AG08395 (cell line): ENCODE data around the gene PSMD11.

ENCODE experiments used
- DNase-seq: peaks from one replicate; pipeline ENCODE4 v3.0.0; 2012; ENCODE audit warnings: mixed read lengths, low spot score

PSMD11 gene

DNA sequence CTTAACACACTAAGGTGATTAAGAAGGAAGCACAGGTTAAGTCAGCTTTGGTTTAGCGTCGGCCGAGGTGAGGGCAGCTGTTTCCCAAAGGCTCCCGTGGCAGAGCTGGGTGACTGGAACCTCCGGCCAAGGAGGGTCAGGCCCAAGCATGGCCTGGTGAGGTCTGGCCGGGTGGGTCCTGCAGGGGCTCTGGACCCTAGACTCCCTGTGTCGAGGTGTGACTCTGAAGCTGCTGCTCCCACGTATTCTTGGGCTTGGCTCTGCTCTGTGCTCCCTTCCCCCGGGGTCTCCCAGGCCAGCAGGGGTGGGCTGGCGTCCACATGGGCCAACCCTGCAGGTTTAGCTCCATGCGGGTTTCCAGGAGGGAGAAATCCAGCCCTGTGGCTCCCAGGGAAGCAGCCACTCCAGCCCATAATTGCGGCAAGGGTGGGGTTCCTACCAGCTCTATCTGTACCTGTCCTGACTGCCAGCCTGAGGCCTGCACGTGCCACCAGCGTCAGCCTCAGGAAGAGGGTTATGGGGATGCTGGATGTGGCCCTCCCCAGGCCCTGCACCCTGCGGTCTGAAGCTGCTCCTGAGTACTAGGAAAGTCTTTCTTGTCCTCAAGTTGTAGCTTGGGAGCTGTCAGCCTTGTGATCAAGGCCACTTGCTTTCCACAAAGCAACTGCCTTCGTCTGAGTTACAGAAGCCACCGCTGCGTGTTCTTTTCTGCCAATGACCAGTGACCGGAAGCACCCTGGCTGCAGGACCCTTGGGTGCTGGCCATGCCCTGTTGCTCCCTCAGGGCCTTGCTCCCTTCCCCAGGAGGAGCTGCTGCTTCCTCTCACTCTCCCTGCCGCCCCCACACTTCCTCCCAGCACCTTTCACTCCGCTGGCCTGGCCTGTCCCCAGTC lies 47.3 kb downstream of the PSMD11 start:
- no peak for DNase-seq

DNA sequence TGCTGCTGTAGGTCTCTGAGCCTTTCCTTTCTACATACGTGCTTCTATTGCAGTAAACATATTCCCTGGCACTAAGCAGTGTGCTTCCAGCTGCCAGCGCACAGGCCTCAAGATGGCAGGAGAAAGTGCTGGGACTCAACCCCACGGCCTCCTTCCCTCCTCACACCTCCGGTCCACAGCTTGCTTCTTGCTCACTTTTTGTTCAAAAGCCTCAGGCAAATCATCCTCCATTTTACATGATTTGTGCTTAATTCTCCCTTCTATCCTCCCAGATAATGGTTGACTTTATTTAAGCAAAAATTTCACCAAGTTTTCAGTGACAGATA lies 47.9 kb downstream of the PSMD11 start:
- no peak for DNase-seq

DNA sequence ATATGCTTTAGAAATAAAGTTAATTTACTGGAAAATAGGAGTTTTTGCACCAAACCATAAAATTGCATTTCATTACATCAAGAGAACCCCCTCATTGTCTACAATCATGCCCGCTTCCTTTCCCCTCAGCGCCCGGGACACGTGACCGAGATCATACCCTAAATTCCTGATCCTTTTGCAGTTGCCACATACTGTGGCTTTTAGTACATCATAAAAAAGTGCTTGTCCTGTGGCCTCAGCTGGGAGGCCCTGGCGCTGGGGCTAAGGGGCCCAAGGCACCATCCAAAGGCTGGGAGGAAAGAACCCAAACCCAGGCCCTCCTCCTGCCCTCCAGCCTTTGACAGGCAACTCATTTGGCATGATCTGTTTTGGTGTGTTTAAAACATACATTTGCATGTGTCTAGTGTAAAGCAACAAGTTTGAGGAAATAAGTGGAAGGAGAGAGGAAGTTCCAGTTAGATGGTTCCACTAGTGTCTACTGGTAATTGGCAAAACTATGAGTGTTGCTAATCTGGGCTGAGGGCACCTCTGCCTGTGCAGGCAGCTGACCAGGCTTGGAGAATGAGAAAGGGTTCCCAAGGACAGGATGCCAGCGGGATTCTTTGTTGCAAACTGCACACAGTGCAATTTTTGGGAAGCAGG lies 48.5 kb downstream of the PSMD11 start:
- DNase-seq: no peak

DNA sequence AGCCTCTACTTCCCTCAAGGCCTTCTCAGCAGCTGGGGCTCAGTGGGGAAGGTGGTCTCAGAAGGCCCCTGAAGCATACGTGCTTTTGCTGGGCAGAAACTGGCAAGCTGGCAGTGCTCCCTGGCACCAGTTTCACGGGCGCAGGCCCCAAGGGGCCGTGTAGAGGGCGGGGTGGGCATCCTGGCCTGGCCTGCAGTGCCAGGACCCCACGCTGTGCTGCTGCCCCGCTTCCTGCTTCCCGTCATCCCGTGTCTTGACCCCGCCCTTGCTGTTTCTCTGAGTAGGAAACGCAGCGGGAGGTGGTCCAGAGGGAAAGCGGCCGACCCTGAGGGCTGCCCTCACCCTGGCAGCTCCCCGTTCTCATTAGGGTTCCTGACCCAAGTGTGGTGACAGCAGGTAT lies 49.3 kb downstream of the PSMD11 start:
- DNase-seq: no peak

DNA sequence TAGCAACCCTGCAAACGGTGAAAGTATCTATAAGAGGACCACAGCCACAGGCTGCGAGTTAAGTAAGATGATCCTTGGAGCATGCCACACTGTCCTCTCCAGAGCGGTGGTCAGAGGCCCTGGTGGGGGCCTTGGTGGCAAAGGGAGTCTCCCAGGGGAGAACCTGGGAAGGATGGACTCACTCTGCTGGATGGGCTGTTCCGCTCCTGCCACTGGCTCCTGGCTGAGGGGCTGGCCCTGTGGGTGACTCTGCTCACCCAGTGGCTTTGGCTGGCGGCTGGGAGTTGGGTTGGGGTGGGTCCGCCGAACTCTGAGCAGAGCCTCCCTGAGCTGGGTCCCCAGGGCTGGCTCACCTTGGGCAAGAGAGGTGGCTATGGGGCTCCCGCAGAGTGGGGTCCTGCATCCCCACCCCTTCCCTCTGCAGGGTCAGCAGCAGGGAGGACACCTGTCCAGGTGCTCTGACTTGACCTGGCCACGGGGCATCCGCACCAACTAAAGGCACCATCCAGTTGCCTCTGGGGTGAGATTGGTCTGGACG lies 49.7 kb downstream of the PSMD11 start:
- DNase-seq: no peak

DNA sequence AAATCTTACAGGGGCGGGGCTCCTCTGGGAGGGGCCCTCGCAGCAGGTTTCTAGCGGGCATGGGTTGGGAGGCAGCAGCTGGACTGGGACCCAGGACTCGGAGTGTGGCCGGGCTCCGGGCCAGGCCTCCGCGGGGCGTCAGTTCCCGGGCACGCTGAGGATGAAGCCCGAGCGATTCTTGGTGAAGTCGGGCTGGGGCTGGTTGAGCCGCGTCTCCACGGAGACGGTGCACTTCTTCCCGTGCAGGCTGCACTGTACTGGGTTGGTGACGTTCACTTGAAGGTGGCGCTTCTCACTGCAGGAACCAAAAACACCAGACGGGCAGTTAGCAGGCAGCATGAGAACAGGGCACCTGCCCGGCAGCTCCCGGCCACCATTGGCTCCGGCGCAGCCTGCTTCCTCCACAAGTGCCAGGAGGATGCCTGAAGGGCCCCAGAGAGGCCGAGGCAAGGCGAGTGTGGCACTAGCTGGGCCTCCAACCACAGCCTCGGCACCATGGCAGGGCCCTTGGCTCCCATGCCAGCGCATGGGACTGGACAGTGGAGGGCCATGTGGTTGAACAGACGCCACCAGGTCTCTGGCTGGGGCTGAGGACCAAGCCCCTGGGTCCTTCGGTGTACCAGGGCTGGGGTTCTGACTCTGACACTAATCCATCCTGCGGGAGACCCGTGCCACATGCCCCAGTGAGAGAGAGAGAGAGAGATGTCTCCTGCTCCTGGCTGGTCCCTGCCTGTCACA lies 50.5 kb downstream of the PSMD11 start:
- no peak for DNase-seq

DNA sequence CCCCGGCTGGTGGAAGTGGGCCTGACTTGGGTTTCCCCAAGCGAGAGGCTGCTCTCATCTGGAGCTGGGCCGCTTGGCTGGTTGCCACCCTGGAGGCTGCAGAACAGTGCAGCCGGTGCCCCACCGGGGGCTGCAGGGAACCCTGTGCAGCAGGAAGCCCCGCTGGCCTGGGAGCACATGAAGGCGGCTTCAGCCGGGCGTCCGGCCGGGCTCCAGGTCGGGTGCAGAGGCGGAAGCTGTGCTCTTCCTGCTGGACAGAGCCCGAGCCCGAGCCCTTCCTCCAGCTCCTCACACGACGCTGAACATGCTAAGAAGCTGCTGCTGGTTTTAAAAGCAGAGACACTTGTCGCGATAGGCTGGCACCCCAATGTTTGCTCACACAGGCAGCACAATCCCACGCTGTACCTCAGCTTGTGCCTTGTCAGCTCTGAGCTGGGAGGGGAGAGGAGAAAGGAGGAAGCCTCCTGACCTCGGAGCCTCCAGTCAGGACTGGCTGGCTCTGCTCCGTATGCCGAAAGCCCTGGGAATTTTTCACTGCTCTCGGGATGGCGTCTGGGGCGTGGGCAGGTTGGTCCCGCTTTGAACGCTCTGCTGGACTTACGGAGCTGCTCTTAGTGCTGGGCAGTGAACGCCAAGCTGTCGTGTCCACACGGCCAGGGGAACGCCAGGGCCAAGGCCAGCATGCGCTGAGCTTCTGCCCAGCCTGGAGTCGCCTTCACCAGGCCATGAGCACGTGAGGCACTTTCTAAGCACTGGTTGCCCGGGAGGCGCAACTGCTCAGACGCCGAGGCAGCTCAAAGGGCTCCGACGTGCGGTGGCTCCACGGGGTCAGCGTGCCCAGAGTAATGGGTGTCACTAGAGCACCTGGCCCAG lies 51.3 kb downstream of the PSMD11 start:
- peak; percentile 24 for DNase-seq

DNA sequence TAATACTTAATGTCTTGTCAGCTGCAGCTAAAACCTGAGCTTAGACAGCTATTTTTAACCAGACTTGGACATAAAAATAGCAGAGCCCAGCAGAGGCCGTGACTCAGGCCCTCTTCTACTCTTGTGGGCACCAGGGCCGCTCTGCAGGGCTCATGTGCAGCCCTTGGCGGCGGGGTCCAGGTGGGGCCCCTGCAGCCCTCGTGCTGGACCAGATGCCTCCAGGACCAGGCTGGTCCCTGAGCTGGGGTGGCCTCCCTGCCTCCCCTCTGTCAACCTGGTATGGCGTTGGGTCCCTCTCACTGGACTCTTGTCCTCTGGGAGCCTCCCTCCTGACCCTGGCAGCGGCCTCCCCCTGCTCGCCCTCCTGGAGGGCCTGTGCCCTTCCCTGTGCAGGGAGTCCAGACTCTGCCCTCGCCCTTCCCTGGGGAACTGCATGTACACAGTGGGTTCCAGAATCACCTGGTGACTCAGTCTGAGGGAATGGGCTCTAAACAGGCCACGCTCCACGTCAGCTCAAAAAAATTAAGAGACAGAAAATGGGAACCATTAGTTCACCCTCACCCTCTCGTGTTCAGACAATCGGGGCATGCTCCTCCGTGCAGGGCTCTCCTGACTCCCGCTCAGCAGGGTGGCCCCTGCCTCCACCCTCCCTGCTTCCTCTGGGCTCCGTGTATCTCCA lies 52.2 kb downstream of the PSMD11 start:
- peak; percentile 68 for DNase-seq

DNA sequence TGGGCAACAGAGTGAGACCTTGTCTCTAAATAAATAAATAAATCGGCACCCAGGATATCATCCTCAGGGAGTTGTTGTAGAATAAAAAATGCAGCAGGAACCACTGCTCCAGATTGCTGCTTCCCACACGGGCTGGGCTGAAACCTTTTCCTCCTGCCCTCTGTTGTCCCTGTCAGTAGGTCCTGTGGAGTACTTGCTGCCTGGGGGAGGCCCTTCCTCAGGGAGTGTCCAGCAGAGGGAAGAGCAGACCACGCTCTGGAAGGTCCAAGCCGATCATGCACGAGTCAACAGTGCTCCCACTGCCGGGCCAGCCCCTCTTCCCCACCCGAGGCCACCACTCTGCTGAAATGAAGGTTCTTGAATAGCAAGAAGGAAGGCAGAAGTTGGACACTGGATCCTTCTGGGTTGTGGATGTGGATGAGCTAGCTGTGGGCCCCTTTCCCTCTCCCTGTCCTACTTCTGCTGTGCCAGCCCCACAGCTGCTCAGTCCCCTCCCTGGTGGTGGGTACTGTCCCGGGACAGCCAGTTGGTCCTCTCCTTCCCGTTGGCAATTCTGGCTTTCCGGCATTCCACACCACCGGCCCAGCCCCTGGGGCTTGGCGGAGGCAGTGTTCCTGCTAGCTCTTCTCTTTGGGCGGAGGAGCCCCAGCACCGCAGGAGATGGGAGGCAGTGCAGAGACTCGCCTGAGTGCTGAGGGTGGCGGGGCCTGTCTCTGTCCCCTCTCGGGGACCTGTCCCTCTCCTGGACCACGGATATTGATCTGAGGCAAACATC lies 53.3 kb downstream of the PSMD11 start:
- peak; percentile 19 for DNase-seq

DNA sequence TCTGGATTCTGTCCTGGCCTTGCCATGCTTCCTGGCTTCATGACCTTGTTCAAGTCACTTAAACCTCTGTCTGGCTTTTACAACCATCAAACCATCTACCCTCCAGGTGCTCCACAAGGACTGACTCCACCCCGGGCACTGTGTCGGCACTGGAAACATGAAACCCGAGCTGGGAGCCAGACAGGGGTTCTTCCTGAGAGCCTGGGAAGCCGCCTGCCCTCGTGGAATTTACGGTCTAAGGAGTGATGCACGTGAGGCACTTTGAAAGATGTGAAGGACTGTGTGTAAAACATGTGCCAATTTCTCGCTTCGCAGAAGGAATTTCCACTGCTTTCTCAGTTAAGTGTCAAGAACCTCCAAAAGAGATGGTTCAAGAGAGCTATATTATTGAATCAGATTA lies 54.1 kb downstream of the PSMD11 start:
- no peak for DNase-seq

DNA sequence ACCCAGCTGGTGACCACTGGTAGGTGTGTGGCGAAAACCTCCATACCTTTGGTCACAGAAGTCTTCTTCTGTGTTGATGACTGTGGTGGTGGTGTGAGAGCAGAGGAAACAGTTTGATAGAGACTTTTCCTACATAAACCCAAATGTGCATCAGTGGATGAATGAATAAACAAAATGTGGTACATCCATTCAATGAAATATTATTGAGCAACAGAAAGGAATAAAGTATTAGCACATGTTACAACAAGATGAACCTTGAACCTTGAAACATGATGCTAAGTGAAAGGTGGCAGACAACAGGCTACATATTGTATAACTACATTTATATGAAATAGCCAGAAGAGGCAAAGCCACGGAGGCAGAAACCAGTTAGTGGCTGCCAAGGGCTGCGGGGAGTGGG lies 57.7 kb downstream of the PSMD11 start:
- DNase-seq: no peak

DNA sequence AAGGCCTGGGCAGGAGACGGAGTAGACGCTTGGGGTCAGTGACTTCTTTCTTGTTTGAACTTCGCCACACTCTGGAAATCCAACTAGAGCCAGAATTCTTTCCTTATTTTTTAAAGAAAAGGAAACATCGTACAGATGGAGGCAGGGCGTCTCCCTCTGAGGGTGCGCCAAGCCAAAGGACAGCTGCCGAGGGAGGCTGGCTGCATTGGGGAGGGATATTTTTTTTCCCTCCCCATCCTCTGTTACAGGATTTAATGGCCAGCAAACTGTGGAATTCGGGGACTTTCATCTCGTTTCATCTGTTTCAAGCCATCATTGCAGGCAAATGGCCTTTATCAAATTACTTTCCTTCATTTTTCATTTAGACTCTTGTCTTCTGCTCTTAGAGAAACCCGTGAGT lies 58.4 kb downstream of the PSMD11 start:
- DNase-seq: no peak

DNA sequence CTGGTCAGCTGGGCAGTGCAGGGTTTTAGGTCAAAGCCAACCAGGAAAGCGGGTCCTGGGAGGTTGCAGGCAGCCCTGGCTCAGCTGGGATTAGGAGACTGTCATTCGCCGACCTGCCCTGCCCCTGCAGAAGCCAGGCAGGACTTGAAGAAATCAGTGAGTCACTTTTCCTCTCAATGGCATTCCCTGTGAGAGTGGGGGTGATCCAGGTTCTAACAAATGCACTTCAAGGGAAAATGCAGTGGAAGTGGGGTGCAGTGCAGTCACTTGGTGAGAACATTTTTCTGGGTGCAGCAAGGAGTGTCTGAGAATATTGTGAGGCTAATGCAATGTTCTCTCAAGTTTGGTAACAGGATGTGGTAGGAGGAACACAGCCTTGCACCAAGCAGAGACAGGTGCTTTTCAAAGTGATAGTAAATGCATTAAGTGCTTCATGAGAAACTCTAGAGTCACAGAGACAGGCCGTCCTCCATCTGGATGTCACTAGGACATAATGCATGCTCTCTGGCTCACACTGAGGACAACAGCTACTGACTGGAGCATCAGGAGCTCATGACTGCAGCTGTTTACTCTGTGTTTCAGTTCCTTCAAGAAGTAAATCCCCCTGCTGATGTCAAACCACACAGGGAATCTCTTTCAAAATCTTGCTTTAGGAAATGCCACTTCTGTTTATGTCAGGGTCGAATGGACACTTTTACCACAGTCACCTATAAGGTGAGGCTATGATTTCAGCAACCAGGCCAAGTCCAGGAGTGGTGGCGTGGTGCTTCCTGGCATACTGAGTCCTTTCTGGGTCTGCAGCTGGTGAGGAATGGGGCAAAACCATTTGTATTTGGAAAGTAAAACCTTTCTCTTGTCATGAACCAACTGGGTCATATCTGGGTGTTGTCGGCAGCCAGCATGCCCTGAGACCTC lies 59.2 kb downstream of the PSMD11 start:
- DNase-seq: peak; percentile 27

DNA sequence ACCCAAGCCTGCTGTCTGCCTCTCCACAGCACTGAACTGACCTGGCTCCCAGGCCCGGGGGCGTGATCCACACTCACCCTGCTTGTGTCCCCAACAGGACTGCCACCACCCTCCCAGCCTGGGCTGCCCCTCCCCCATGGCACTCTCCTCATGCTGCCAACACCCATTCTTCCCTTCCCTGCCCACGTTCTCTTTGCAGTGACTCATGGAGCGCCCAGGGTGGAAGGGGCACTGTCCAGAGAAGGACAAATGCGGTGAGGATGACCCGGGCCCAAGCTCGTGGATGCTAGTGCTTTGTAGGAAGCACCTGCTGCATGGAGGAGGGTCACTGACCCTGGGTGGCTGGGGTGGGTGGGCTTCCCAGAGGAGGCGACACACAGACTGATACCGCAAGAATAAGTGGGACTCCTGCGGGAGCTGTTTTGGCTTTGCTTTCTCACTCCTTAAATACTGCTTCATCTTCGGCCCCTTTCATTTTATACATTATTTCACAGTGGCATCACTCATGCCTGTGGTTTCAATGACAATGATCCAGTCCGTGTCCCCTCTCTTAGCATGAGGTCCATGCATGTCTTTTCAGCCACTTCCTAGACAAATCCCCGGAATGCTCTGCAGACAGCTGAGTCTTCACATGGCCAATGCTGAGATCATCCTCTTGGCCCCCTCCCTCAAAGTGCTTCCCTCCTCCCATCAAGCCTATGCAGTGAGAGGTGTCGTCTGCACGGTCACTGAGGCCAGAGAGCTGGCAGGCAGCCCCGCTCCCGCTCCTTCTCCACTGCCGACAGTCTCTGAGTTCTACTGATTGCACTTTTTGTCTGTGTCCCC lies 60.1 kb downstream of the PSMD11 start:
- DNase-seq: peak; percentile 43

DNA sequence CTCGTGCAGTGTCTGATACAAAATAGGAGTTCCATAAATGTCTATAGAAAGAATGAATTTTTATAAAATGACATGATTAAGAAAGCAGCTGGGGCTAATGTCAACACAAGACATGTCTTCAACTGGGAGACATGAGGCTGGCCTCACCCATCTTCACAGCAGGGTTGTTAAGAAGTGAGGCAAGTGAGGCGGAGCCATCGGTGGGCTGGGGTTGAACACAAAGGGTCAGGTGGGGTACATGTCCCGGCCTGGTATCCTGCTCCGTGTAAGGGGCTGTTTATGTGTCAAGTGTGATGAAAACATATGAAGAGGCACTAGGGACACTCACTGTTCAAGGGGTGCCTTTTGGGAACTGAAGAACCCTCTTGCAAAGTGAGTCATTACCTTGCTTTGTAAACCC lies 64.6 kb downstream of the PSMD11 start:
- no peak for DNase-seq

DNA sequence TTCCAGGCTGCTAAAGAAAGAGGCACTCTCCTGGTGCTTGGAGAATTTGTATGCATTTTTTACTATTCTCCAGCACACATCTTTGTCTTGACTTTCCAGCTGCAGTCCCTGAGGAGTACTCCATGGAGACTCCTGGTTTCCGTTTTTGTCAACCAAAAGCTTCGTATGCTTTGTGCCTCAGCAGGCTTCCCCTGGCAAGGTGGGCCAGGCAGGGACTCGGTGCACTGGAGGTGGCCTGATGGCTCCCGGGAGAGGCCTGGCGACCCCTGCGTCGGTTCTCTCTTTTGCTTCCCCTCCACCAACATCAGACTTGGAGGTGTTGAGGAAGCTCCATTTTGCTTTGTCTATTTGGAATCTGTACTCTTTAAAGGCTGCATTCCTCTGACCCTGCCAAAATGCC lies 66.2 kb downstream of the PSMD11 start:
- no peak for DNase-seq

DNA sequence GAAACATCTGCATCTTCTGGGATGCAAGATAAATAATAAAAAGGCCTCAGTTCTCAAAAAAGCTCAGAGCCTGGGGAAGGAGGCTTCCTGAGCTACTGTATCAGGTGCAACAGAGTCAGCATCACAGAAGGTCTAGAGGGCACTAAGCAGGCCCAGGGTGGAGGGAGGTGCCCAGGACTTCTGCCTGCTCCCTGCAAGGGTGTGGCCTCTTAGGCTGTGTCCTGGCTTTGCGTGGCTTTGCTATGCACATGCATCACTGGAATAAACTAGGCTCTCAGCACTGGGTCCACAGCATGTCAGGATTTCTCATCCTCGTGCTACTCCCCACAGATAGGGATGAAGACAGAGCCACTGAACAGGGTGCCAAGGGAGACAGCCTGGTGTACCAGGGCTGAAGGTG lies 68.0 kb downstream of the PSMD11 start:
- no peak for DNase-seq

DNA sequence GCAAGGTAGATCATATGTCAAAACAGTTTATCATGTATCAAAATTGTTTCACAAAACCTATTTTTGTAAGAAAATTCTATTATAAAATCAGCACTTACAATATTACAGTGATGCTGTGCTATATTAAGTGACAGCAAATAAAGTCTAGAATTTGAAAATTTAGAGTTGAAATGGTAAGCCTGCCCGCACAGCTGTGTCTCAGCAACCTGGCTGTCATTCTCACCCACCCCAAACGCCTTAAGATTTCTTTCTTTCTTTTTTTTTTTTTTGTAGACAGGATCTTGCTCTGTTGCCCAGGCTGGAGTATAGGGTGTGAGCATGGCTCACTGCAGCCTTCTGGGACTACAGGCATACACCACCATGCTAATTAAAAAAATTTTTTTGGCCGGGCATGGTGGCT lies 69.3 kb downstream of the PSMD11 start:
- no peak for DNase-seq
